OCI-LY3 (cell line): ENCODE measurements around the gene ATP8A2.

Experiments
- H2AFZ ChIP-seq: fragments of 200-600, 300-600 bp; shearing (Covaris generic); 2 replicates; pipeline ENCODE4 v1.6.0; 2014; ENCODE audit warnings: antibody characterized with exemption, low read depth, low read length
- H3K27ac ChIP-seq: fragments of 200-600, 300-600 bp; sonication (generic); 2 replicates; pipeline ENCODE4 v1.5.1; 2014; ENCODE audit warnings: mild to moderate bottlenecking, low read length, moderate library complexity, mixed read lengths
- H3K27me3 ChIP-seq: fragments of 200-600, 300-600 bp; sonication (generic); 2 replicates; pipeline ENCODE4 v1.6.1; 2014; ENCODE audit warnings: low read depth, low read length, mixed read lengths
- H3K36me3 ChIP-seq: fragments of 200-600, 300-600 bp; sonication (generic); replicated peaks from 2 replicates; pipeline ENCODE3; 2014; ENCODE audit warnings: low read depth, low read length, mixed read lengths
- H3K4me1 ChIP-seq: fragments of 300-600, 200-600 bp; sonication (generic); 2 replicates; pipeline ENCODE4 v1.6.1; 2014; ENCODE audit warnings: low read length, mixed read lengths
- H3K4me2 ChIP-seq: fragments of 200-600, 300-600 bp; sonication (generic); 2 replicates; pipeline ENCODE4 v1.6.1; 2014; ENCODE audit warnings: low read length, mixed read lengths
- H3K4me3 ChIP-seq: fragments of 300-600, 200-600 bp; sonication (generic); 2 replicates; pipeline ENCODE4 v1.5.1; 2014; ENCODE audit warnings: antibody characterized with exemption, mild to moderate bottlenecking, low read length, moderate library complexity
- H3K79me2 ChIP-seq: fragments of 300-600, 200-600 bp; shearing (Covaris generic); 2 replicates; pipeline ENCODE4 v1.6.1; 2014; ENCODE audit warnings: mild to moderate bottlenecking, low read length, mixed read lengths
- H3K9ac ChIP-seq: fragments of 300-600, 200-600 bp; shearing (Covaris generic); 2 replicates; pipeline ENCODE4 v1.6.0; 2014; ENCODE audit warnings: mild to moderate bottlenecking, low read length, moderate library complexity
- H3K9me3 ChIP-seq: fragments of 200-600, 300-600 bp; shearing (Covaris generic); 2 replicates; pipeline ENCODE4 v1.6.1; 2014; ENCODE audit warnings: low read length, mixed read lengths; ENCODE audit not compliant: insufficient read depth
- H4K20me1 ChIP-seq: fragments of 200-600, 300-600 bp; sonication (generic); 2 replicates; pipeline ENCODE4 v1.6.1; 2016; ENCODE audit warnings: low read length, mixed read lengths; ENCODE audit not compliant: insufficient read depth
- EZH2phosphoT487 ChIP-seq: fragments of 200-600 bp; shearing (Covaris generic); IDR thresholded peaks from 2 replicates; pipeline ENCODE4 v1.6.1; 2018; ENCODE audit warnings: antibody characterized with exemption, mixed run types, low read depth
- TF ChIP-seq, protein P1 (sequence below): fragments of 200-600, 300-600 bp; sonication (generic); IDR thresholded peaks from 2 replicates; pipeline ENCODE4 v1.5.1; 2014; ENCODE audit warnings: antibody characterized with exemption, low read length, low read depth

ATP8A2 gene

DNA sequence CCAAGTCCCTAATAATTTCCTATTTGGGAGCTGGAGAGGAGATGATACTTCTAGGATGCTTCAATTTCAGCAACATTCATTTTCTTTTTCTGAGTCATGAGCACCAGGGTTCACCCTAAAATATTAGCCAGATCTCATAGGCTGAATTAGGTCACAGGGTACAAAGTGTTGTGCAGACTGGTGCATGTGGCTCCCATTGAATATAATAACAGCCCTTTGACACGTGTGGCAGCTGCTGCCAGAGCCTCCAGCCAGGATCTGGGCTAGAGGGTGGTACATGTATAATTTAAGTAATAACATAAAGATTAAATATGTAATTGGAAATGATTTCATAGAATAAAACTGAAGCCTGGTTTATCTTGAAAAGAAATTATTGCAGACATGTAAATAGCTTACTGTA, 244.9 kb downstream of the ATP8A2 start:
- TF ChIP-seq, protein P1, sequence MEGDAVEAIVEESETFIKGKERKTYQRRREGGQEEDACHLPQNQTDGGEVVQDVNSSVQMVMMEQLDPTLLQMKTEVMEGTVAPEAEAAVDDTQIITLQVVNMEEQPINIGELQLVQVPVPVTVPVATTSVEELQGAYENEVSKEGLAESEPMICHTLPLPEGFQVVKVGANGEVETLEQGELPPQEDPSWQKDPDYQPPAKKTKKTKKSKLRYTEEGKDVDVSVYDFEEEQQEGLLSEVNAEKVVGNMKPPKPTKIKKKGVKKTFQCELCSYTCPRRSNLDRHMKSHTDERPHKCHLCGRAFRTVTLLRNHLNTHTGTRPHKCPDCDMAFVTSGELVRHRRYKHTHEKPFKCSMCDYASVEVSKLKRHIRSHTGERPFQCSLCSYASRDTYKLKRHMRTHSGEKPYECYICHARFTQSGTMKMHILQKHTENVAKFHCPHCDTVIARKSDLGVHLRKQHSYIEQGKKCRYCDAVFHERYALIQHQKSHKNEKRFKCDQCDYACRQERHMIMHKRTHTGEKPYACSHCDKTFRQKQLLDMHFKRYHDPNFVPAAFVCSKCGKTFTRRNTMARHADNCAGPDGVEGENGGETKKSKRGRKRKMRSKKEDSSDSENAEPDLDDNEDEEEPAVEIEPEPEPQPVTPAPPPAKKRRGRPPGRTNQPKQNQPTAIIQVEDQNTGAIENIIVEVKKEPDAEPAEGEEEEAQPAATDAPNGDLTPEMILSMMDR = no peak
- no peak overlapping the region for H3K4me2 ChIP-seq
- H2AFZ ChIP-seq = no peak overlapping the region
- no peaks in the 10 kb centered on the region for H4K20me1 ChIP-seq
- H3K4me1 ChIP-seq = no peaks in the 10 kb centered on the region
- H3K27me3 ChIP-seq = peaks cover 17% of the 10 kb centered on the region
- no peaks in the 10 kb centered on the region for H3K9me3 ChIP-seq
- no peak overlapping the region for H3K4me3 ChIP-seq
- H3K9ac ChIP-seq = no peak overlapping the region
- no peaks in the 10 kb centered on the region for H3K79me2 ChIP-seq
- H3K27ac ChIP-seq = no peak overlapping the region
- no peaks in the 10 kb centered on the region for H3K36me3 ChIP-seq

DNA sequence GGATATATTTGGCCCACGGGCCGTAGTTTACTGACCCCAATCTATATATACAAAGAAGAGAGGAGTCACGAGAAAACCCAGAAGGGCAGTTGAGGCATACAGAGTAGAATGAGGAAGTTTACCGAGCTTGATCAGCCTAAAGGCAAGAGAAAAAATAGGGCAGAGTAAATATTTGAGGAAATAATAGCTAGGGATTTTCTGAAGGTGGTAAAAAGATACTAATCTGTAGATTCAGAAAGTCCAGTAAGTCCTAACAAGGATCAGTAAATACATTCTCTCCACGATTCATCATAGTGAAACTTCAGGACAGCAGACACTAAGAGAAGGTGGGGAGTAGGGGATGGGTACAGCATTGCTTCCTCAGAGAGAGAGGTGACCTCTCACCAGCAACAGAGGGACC, 248.1 kb downstream of the ATP8A2 start:
- no peak overlapping the region for H3K4me2 ChIP-seq
- no peaks in the 10 kb centered on the region for H3K9me3 ChIP-seq
- no peak overlapping the region for H2AFZ ChIP-seq
- H3K27ac ChIP-seq = no peak overlapping the region
- H3K27me3 ChIP-seq = peaks cover 17% of the 10 kb centered on the region
- no peak overlapping the region for H3K9ac ChIP-seq
- no peaks in the 10 kb centered on the region for H4K20me1 ChIP-seq
- H3K79me2 ChIP-seq = no peaks in the 10 kb centered on the region
- H3K4me1 ChIP-seq = no peaks in the 10 kb centered on the region
- no peak for TF ChIP-seq EZH2phosphoT487
- TF ChIP-seq, protein P1 = no peak
- H3K36me3 ChIP-seq = no peaks in the 10 kb centered on the region
- H3K4me3 ChIP-seq = no peak overlapping the region

- H3K9me3 ChIP-seq = no peaks in the 10 kb centered on the region
- no peak overlapping the region for H2AFZ ChIP-seq
- H3K4me2 ChIP-seq = no peak overlapping the region
- H3K27ac ChIP-seq = no peak overlapping the region
- H4K20me1 ChIP-seq = no peaks in the 10 kb centered on the region
- no peaks in the 10 kb centered on the region for H3K36me3 ChIP-seq
- no peak overlapping the region for H3K4me3 ChIP-seq
- H3K27me3 ChIP-seq = no peaks in the 10 kb centered on the region
- TF ChIP-seq EZH2phosphoT487 = no peak
- TF ChIP-seq, protein P1 = no peak
- H3K79me2 ChIP-seq = no peaks in the 10 kb centered on the region
- no peaks in the 10 kb centered on the region for H3K4me1 ChIP-seq
- H3K9ac ChIP-seq = no peak overlapping the region
Observed at GRCh38 chr13:25625414-25625813, 253.6 kb downstream of the ATP8A2 start.

GRCh38 chr13:25630329-25630900, 258.6 kb downstream of the ATP8A2 start:
- no peak overlapping the region for H3K4me2 ChIP-seq
- no peak overlapping the region for H3K4me3 ChIP-seq
- no peaks in the 10 kb centered on the region for H3K79me2 ChIP-seq
- no peaks in the 10 kb centered on the region for H3K9me3 ChIP-seq
- H3K36me3 ChIP-seq = no peaks in the 10 kb centered on the region
- H3K9ac ChIP-seq = no peak overlapping the region
- no peaks in the 10 kb centered on the region for H3K27me3 ChIP-seq
- TF ChIP-seq EZH2phosphoT487 = no peak
- TF ChIP-seq, protein P1 = no peak
- H4K20me1 ChIP-seq = no peaks in the 10 kb centered on the region
- H2AFZ ChIP-seq = no peak overlapping the region
- H3K27ac ChIP-seq = no peak overlapping the region
- peaks cover 4% of the 10 kb centered on the region; the same call in 1 of the 2 replicates for H3K4me1 ChIP-seq
